Cardiac fibroblast (primary cell): ENCODE measurements around the gene ELOVL2.

Source experiments
- DNase-seq, 2 donors: peaks; one replicate each; pipeline versions ENCODE4 v3.0.0 to v3.0.0-alpha.2; 2010; ENCODE audit warnings: low read depth in 2 of 2
- H3K4me3 ChIP-seq, 2 donors: replicated peaks in 1 of 2; 1 replicate in 1 of 2; 2 replicates in 1 of 2; pipeline ENCODE4 v1.5.1; 2011; ENCODE audit warnings: low read depth in 2 of 2, low read length in 2 of 2, mild to moderate bottlenecking in 2 of 2, moderate library complexity in 1 of 2
- TF ChIP-seq, protein P1 (sequence below): IDR thresholded peaks from one replicate; pipeline ENCODE4 v1.5.1; 2011; ENCODE audit warnings: low read depth, mild to moderate bottlenecking, low read length, inconsistent platforms

The ELOVL2 gene

DNA sequence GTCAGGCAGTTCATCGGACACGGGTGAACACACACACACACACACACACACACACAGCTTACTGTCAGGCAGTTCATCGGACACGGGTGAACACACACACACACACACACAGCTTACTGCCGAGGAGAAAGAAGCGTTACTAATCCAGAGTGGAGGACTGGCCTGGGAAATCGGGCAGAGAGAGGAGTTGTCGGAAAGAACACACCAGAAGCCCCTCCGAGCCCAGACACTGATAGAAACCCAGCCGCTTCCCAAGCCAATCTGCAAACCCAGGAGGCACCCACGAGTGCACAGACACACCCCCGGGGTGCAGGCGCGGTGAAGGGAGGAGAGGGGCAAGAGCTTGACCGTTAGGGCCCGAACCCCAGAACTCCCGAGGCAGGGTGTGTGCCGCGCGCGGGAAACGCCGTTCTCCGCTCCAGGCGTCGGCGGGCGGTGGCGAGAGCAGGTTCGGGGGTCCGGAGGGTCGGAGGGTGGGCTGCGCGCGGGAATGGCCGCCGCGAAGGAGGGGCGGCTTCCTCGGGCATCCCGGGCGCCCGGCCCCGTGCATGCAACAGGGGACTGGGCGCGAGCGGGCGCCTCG lies 636 bp downstream of the ELOVL2 start:
- H3K4me3 ChIP-seq: peak overlapping the region; percentile 45 to 53
- TF ChIP-seq, protein P1, sequence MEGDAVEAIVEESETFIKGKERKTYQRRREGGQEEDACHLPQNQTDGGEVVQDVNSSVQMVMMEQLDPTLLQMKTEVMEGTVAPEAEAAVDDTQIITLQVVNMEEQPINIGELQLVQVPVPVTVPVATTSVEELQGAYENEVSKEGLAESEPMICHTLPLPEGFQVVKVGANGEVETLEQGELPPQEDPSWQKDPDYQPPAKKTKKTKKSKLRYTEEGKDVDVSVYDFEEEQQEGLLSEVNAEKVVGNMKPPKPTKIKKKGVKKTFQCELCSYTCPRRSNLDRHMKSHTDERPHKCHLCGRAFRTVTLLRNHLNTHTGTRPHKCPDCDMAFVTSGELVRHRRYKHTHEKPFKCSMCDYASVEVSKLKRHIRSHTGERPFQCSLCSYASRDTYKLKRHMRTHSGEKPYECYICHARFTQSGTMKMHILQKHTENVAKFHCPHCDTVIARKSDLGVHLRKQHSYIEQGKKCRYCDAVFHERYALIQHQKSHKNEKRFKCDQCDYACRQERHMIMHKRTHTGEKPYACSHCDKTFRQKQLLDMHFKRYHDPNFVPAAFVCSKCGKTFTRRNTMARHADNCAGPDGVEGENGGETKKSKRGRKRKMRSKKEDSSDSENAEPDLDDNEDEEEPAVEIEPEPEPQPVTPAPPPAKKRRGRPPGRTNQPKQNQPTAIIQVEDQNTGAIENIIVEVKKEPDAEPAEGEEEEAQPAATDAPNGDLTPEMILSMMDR: no peak
- DNase-seq: peak; percentile 15 to 41

- TF ChIP-seq, protein P1: no peak
- H3K4me3 ChIP-seq: peak overlapping the region in 1 of 2 donors; percentile 53
- DNase-seq: no peak
Observed at GRCh38 chr6:11042750-11043377, 1.2 kb downstream of the ELOVL2 start.

DNA sequence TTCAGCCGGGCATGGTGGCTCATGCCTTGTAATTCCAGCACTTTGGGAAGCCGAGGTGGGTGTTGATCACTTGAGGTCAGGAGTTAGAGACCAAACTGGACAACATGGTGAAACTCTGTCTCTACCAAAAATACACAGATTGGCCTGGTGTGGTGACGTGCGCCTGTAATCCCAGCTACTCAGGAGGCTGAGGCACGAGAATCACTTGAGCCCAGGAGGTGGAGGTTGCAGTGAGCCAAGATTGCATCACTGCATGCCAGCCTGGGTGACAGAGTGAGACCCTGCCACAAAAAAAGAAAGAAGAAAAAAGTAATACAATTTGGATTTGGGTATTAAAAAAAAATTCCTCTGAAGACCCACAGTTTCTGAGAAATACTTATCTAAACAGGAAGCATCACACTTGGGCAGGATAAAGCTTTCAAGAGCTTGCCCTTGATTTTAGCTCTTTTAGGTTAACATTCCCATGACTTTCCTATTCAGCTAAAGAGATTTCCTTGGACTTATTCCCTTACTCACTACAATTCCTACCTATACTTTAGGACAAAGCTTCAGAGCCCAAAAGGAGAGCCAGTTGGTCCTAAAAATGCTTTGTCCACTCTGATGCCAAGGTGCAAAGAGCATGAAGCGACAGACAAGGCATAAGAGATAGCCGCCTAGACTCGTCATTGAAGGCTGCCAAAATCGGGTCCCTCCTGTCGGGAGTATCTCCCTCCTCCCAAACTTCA lies 1.9 kb downstream of the ELOVL2 start:
- no peak overlapping the region for H3K4me3 ChIP-seq
- TF ChIP-seq, protein P1: no peak
- DNase-seq: no peak

DNA sequence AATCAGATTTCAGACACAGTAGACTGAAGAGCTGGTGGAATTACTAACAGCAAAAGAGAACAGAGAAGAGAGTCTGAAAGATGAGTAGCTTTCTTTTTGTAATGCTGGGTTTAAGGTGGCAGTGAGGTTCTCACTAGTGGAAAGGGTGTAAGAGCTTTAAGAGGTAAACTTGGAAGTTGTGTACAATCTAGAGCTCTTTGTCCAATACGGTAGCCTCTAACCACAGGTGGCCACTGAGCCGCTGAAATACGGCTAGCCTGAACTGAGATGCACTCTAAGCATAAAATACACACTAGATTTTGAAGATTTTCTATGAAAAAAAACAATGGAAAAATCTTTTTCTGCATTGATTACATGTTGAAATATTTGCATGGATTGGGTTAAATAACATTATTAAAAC lies 4.0 kb downstream of the ELOVL2 start:
- TF ChIP-seq, protein P1: no peak
- DNase-seq: no peak

GRCh38 chr6:11039040-11039439 lies 5.1 kb downstream of the ELOVL2 start:
- no peak for DNase-seq
- H3K4me3 ChIP-seq: no peak overlapping the region
- TF ChIP-seq, protein P1: no peak

More for the DNA sequence above, 4.0 kb downstream of the ELOVL2 start:
- no peak overlapping the region for H3K4me3 ChIP-seq

DNA sequence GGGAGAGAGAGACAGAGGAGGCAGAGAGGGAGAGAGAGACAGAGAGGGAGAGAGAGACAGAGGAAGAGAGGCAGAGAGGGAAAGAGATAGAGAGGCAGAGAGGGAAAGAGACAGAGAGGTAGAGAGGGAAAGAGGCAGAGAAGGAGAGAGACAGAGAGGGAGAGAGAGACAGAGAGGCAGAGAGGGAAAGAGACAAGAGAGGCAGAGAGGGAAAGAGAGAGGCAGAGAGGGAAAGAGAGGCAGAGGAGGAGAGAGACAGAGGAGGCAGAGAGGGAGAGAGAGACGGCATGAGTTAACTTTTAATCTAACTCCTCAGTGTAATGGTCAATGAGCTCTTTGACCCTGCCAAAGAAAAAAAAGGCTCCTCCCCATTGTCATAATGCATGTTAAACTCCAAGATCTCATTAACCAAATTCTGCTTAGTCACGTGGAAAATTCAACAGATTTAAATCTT lies 7.1 kb downstream of the ELOVL2 start:
- TF ChIP-seq, protein P1: no peak
- no peak overlapping the region for H3K4me3 ChIP-seq
- no peak for DNase-seq
